IPS-NIHi11 (cell line): ENCODE results near the gene TOGARAM1.
"Not testable (repeated sequence)": the region's sequence is repeated elsewhere in the genome, so short reads cannot be mapped to it uniquely, and the experiment has no call there.

Experiments
- DNase-seq: peaks from one replicate; pipeline ENCODE4 v3.0.0; 2012; ENCODE audit warnings: mixed read lengths, low spot score

The TOGARAM1 gene

DNA sequence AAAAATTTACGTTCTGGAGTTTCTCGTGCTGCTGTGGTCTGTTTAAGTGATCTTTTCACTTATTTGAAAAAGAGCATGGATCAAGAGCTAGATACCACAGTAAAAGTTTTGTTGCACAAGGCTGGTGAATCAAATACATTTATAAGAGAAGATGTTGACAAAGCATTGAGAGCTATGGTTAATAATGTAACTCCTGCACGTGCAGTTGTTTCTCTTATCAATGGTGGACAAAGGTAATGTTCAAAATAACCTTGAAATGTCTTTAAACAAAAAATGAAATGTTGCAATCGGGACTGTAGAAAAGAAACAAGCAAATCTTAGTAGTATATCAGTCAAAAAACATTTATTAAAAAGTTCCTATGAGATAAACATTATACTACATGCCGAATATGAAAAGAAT lies 82.6 kb downstream of the TOGARAM1 start:
- no peak for DNase-seq

GRCh38 chr14:45048385-45048784 lies 86.4 kb downstream of the TOGARAM1 start:
- no peak for DNase-seq

DNA sequence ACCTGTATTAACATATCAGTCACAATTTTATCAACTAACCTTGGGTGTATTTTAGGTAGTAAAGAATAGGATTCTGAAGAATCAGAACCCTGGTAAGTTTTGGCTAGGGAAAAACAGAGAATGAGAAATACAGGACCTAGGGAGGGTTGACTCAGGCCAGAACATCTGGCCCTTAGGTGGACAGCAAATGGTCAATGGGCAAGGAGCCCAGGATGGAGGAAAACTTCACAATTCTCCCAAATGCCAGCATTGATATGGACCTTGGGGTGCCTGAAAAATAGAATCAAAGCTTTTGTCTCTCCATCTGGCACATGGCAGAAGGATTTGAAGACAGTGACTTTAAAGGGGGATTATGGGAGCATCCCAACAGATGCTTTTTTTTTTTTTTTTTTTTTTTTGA lies 89.2 kb downstream of the TOGARAM1 start:
- DNase-seq, result no peak

- DNase-seq, result no peak
Observed at GRCh38 chr14:45051896-45052295, 89.9 kb downstream of the TOGARAM1 start.

- no peak for DNase-seq
Observed at GRCh38 chr14:45057349-45057748, 95.4 kb downstream of the TOGARAM1 start.

DNA sequence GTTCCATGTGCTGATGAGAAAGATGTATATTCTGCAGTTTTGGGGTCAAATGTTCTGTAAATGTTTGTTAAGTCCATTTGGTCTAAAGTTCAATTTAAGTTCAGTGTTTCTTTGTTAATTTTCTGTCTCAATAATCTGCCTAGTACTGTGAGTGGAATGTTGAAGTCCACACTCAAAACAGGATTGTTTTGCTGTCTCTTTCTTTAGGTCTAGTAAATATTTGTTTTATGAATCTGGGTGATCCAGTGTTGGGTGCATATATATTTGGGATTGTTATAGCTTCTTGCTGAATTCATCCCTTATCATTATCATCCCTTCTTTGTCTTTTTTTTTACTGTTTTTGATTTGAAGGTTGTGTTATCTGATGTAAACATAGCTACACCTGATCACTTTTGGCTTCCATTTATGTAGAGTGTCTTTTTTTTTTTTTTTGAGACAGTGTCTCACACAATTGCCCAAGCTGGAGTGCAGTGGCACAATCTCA lies 95.9 kb downstream of the TOGARAM1 start:
- DNase-seq, result no peak

DNA sequence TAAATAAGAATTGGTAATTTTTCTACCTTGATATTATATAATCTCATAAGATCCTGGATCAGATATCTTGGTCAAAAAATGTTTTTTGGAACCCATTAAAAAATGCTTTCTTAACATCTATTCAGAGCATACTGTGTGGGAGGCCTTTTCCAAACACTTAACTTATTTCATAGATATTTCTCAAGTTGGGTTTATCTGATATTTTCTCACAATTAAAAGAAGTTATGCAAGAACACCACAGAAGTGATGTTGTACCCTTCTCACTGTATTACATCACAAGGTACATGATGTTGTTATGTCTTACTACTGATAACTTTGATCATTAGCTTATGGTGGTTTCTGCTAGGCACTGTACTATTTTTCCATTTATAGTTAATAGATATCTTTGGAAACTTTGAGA lies 98.6 kb downstream of the TOGARAM1 start:
- no peak for DNase-seq

DNA sequence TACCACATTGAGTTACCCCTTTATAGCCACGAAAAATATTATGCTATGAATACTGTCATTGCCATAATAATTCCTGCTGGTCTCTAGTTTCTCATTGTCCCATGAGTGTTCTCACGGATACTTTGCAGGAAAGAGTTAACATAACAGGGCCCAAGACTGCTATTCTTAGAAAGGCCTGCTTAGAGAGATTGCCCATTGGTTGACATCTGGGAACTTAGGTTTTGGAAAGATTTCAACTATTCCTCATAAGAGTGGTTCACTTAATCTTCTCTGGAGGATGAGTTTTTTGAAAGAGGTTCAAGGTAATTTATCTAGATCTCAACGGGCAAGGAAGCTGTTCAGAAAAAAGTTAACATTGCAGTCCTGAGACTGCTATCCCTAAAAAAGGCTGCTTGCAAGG lies 103.5 kb downstream of the TOGARAM1 start:
- no peak for DNase-seq

- no peak for DNase-seq
Observed at GRCh38 chr14:45065956-45066355, 104.0 kb downstream of the TOGARAM1 start.

- DNase-seq, result no peak
Observed at GRCh38 chr14:45066667-45067066, 104.7 kb downstream of the TOGARAM1 start.

DNA sequence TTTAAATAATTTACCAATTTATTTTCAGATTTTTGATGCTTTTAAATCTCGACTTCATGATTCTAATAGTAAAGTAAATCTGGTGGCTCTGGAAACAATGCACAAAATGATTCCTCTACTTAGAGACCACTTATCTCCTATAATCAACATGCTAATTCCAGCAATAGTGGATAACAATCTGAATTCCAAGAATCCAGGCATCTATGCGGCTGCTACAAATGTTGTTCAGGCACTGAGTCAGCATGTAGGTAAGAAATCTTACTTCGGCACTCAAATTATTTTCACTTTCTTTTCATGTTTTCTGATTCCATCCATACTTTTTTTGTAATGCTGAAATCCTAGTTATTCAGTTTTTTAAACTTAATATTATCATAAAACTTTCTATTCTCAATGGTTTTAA lies 106.4 kb downstream of the TOGARAM1 start:
- DNase-seq, result no peak

DNA sequence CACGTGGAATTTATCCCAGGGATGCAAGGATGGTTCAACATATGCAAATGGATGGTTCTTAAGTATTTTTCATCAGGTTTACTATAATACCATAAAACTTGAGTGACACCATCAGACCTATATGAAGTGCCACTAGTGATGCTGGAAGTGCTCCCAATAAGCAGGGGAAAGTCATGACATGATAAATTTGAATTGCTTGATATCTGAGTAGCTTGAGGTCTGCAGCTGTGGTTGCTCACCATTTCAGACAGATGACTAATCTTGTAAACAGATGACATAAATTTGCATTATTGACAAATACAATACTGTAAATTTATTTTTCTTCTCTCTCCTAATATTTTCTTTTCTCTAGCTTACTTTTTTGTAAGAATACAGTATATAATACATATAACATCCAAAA lies 108.2 kb downstream of the TOGARAM1 start:
- no peak for DNase-seq

DNA sequence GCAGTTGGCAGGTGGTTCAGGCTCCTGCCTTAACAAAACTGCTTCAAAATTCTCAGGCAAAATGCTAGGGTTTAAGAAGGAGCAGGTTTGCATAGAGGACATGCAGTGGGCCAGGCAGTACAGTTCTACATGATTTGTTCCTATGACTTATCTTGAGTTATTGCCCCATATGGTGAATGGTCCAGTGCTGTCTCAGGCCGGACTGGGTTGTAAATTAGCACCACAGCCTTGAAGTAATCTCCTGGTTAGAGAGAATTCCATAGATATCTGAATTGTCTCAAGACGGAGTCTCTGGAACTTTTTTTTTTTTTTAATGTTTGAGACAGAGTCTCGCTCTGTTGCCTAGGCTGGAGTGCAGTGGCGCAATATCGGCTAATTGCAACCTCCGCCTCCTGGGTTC lies 110.1 kb downstream of the TOGARAM1 start:
- no peak for DNase-seq

DNA sequence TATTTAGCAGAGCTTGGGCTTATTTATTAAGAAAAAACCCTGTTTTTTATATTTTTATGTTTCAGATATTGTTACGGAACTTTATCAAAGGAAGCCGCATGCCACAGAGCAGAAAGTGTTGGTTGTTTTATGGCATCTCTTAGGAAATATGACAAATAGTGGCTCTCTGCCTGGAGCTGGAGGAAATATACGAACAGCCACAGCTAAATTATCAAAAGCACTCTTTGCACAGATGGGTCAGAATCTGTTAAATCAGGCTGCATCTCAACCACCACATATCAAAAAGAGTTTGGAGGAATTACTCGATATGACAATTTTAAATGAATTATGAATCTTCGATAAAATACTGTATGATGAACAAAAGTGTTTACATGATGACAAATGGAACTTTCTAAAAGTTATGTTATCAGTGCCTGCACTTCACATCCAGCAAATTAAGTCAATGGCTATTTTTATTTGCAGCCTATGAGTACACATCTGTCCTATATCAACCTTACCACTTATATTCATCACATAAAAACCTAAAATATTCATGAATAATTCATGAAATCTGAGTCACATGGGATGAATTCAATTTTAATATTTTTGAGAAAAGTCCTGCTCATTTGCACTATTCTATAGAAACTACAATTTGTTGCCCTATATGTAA lies 111.4 kb downstream of the TOGARAM1 start:
- DNase-seq, result no peak

DNA sequence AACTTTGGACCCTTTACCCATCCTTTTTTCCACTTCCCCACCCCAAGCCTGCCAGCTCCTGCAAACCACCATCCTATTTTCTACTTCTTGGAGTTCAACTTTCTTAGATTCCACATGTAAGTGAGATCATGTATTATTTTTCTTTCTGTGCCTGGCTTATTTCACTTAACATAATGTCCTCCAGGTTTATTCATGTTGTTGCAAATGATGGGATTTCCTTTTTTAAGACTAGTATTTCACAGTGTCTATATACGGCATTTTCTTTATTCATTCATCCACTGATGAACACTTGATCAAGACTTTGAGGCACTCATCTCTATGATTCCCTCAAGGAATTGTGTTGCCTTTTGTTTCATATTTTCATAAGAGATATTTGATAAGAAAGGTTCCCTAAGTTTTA lies 116.3 kb downstream of the TOGARAM1 start:
- no peak for DNase-seq

- DNase-seq, result not testable (repeated sequence)
Observed at GRCh38 chr14:45080416-45080968, 118.5 kb downstream of the TOGARAM1 start.

DNA sequence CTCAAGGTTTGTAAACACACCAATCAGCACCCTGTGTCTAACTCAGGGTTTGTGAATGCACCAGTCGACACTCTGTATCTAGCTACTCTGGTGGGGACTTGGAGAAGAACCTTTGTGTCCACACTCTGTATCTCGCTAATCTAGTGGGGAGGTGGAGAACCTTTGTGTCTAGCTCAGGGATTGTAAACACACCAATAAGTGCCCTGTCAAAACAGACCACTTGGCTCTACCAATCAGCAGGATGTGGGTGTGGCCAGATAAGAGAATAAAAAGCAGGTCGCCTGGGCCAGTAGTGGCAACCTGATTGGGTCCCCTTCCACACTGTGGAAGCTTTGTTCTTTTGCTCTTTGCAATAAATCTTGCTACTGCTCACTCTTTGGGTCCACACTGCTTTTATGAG lies 119.1 kb downstream of the TOGARAM1 start:
- not testable (repeated sequence) for DNase-seq

GRCh38 chr14:45082420-45082819 lies 120.4 kb downstream of the TOGARAM1 start:
- DNase-seq, result no peak

DNA sequence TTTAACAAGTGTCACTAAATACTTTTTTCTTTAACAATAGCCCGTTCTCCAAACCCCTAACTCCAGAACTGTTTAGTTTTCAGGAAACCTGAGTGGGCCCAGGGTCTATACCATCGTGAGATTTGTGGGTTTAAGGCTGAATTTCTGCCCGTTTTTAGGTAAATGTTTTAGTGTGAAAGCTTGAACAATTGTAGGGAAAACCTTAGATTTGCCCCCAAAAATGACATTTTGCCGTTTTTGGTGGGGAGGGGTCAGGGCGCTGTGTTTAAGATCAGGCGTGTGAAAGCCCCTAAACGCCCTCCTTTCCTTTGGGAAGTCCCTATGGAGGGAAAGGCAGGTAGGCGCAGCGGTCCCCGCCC lies 121.6 kb downstream of the TOGARAM1 start:
- no peak for DNase-seq

GRCh38 chr14:45083976-45084722 lies 122.2 kb downstream of the TOGARAM1 start, which contains the start of gene PRPF39:
TSS of gene PRPF39 (plus strand) at chr14:45084116. CDS start at chr14:45095240, 11,124 bp downstream.
- DNase-seq, result peak; percentile 99

DNA sequence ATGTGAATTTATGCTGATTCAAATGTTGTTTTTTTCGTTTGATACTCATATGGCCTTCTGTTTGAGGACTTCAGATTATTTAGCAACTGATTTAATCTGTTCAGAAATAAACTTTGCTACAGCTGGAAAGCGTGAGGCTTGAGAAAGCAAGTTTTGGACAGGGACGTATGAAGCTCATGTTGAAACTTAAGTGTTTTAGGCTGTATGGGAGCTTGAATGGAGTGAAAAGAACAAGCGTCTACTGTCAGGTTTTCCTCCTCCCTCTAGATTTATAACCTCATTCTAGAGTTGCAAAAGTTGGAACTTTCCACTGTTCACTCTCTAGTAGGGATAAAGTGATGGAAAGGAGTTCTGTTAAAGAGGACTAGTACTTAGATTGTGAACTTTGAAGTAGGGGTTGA lies 123.0 kb downstream of the TOGARAM1 start:
- DNase-seq, result no peak

DNA sequence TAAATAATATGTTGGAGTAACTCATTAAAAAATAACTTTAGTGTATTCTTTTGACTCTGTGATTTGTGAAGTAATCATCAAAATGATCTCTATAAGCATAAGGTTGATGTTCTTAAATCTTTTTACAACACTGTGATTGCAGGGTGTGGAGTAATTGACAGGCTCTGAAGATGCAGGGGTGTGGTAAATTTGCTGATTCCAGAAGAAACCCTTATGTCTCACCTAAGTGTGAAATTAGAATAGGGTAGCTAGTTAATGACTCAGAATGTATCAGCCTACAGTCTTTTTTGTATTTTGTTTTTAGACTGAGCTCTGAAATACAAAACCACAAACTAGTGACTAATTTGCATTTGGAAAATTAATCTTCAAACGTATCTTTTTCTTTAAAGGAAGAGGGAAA lies 127.8 kb downstream of the TOGARAM1 start:
- no peak for DNase-seq

DNA sequence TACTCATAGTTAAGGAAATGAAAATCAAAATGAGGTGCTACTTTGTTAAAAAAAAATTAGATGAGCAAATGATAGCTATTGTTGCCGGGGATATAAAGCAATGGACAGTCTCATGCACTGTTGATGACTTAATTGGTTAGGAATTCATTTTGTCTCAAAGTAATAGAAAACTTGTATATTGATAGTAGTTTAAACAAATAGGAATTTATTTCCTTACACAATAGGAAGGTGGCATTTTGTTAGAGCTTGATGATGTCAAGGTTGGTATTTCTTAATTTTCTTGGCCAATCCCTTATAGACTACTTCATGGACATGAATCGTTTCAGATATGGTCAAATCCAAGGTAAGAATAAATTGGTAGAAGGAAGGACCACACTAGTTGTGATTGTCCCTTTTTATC lies 129.7 kb downstream of the TOGARAM1 start:
- no peak for DNase-seq
